Neural cell (in vitro differentiated cells): ENCODE results near the gene PACC1. TPM values are rescaled to one million over a fixed set of nuclear protein-coding genes. Genes with fewer than 3 reads are reported as not detected.

Experiments
- polyA plus RNA-seq: library from polyadenylated mRNA; depleted of rRNA; stranded (reverse); fragments of >200 nt; gene quantifications from 2 replicates; pipeline ENCODE4 v1.2.3, GENCODE V29; 2014
- small RNA-seq, 3 experiments: library from RNA; depleted of rRNA; stranded (forward); fragments of <200 nt; gene quantifications; one replicate each; pipeline ENCODE3, GENCODE V24; 2012

PACC1 gene
- polyA plus RNA-seq, 1 donor from 2014 or later = 33.3 TPM

Small RNA genes within 50 kb of the gene (small RNA-seq; reads per million reads assigned to genes)
- 0 to 0.08 (median 0) reads per million in 3 experiments for gene SNORA16B

Other genes with a start within 250 kb of the PACC1 start
- gene PPP2R5A, start 129.5 kb downstream of the PACC1 start, polyA plus RNA-seq = 4.4 and 5.9 TPM in 2 replicates
- 4.8 and 7.9 TPM in 2 replicates for gene NENF, start 18.0 kb upstream of the PACC1 start, polyA plus RNA-seq
- 3.4 and 7.2 TPM in 2 replicates for gene ATF3, start 193.9 kb upstream of the PACC1 start, polyA plus RNA-seq